Panc1 (cell line): ENCODE data around the gene HNRNPC. TPM values are rescaled to one million over a fixed set of nuclear protein-coding genes. Genes with fewer than 3 reads are reported as not detected.

Experiments used
- ATAC-seq: fragments of 200-7000 bp; cut with Tn5 transposase; 2 replicates; pipeline ENCODE4 v1.9.1; 2020; ENCODE audit warnings: mild to moderate bottlenecking, moderate library complexity
- BruUV-seq: library from RNA; stranded (reverse); fragments of 400-500 nt; replicated peaks from 2 replicates; lab custom pipeline; 2021; lab: Mats Ljungman, UMichigan
- CTCF ChIA-PET: fragments of 300-600 bp; sonication (Branson Sonifier 250); formaldehyde crosslinking; loops from one replicate; lab custom pipeline; 2022; ENCODE audit warnings: antibody characterized with exemption; lab: Charles Lee
- POLR2A ChIA-PET: fragments of 300-600 bp; sonication (Branson Sonifier 250); formaldehyde crosslinking; loops from one replicate; lab custom pipeline; 2022; ENCODE audit warnings: antibody characterized with exemption; lab: Charles Lee
- DNase-seq: peaks from one replicate; pipeline ENCODE4 v3.0.0-alpha.2; 2010; ENCODE audit warnings: low read depth, low spot score
- H3K27ac ChIP-seq: 2 replicates; pipeline ENCODE4 v1.5.1; 2011; ENCODE audit warnings: mild to moderate bottlenecking, low read length, inconsistent platforms
- H3K27me3 ChIP-seq: fragments of 200-500 bp; sonication (Bioruptor generic); 2 replicates; pipeline ENCODE4 v1.6.0; 2014; ENCODE audit warnings: low read length, inconsistent platforms; ENCODE audit not compliant: control insufficient read depth, insufficient read depth
- H3K36me3 ChIP-seq: fragments of 200-500 bp; sonication (Bioruptor generic); 2 replicates; pipeline ENCODE4 v1.5.1; 2014; ENCODE audit warnings: inconsistent platforms, mild to moderate bottlenecking, low read length, moderate library complexity; ENCODE audit not compliant: control insufficient read depth, insufficient read depth
- H3K4me1 ChIP-seq: 2 replicates; pipeline ENCODE4 v1.5.1; 2011; ENCODE audit warnings: inconsistent platforms, mild to moderate bottlenecking, low read length, moderate library complexity; ENCODE audit not compliant: control insufficient read depth, insufficient read depth
- H3K4me3 ChIP-seq, 2 experiments: 2 replicates each; pipeline ENCODE4 v1.5.1; 2011 to 2012; ENCODE audit warnings: low read depth in 2 of 2, low read length in 2 of 2, mild to moderate bottlenecking in 2 of 2, inconsistent platforms in 1 of 2, moderate library complexity in 1 of 2
- H3K9me3 ChIP-seq: fragments of 200-500 bp; sonication (Bioruptor generic); 2 replicates; pipeline ENCODE4 v1.5.1; 2014; ENCODE audit warnings: low read depth, mild to moderate bottlenecking, inconsistent platforms, low read length, moderate library complexity; ENCODE audit not compliant: control insufficient read depth, insufficient read depth
- POLR2AphosphoS5 ChIP-seq: IDR thresholded peaks from 2 replicates; pipeline ENCODE4 v1.6.1; 2012; ENCODE audit warnings: mild to moderate bottlenecking, low read depth, low read length, moderate library complexity
- SIN3A ChIP-seq: IDR thresholded peaks from 2 replicates; pipeline ENCODE4 v1.6.1; 2012; ENCODE audit warnings: low read depth, mild to moderate bottlenecking, low read length, moderate library complexity, borderline replicate concordance; ENCODE audit not compliant: insufficient read depth
- TCF7L2 ChIP-seq: IDR thresholded peaks from 2 replicates; pipeline ENCODE4 v1.6.1; 2011; ENCODE audit warnings: mild to moderate bottlenecking, low read depth, low read length, inconsistent platforms
- in situ Hi-C: cut with HindIII; loops from 2 replicates; pipeline ENCODE4 v1.10.0; 2016; ENCODE audit warnings: low sequenced_read_pairs, low pct_unique_long_range_greater_than_20kb
- intact Hi-C: fragments of 100-400 bp; cut with micrococcal nuclease; formaldehyde crosslinking; loops from one replicate; pipeline ENCODE4 v1.10.0; 2022; ENCODE audit not compliant: unreplicated experiment
- total RNA-seq: library from RNA; stranded (reverse); gene quantifications from one replicate; pipeline ENCODE4 v1.2.1, GENCODE V29; 2021; ENCODE audit not compliant: unreplicated experiment
- TF ChIP-seq, protein P1 (sequence below): fragments of 450-650 bp; IDR thresholded peaks from 2 replicates; pipeline ENCODE4 v1.5.1; 2017; ENCODE audit warnings: mild to moderate bottlenecking
- TF ChIP-seq, protein P2 (sequence below), 2 experiments: IDR thresholded peaks; 2 replicates each; pipeline ENCODE4 v1.6.1; 2011 to 2012; ENCODE audit warnings: low read depth in 2 of 2, control low read depth in 1 of 2, low read length in 1 of 2, mild to moderate bottlenecking in 1 of 2, moderate library complexity in 1 of 2; ENCODE audit not compliant: insufficient read depth in 1 of 2

HNRNPC gene
- total RNA-seq, 1 experiment from 2014 or later: 537 TPM

DNA sequence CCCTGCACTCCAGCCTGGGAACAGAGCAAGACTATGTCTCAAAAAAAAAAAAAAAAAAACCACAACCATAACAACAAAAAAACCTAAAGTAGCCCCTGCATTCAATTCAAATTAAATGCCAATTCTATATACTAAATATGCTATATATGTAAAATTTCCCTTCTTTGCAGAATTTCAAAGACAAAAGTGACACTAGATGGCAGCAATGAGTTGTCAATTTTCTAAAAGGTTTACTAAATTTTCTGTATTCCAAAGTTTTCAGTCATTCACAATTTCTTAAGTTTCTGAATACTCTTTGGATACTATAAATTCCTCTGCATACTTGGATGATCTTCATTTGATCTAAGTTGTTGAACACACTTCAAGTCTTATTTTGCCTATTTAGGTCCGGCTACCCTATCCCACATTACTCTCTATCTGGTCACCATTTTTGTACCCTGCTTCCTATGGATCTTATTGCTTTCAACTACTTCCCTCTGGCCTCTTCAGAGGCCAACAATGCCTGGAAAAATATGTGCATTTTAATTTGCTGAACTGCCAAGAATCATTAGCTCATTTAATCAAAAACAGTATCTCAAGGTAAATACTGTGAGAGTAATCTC, 27.9 kb downstream of the HNRNPC start:
- Histone ChIP-seq H3K9me3 (no peaks in the 10 kb centered on the region), H3K27me3 (no peaks in the 10 kb centered on the region), H3K27ac (no peak overlapping the region), H3K4me3 (no peak overlapping the region), H3K36me3 (peaks cover 12% of the 10 kb centered on the region; the same call in 1 of the 2 replicates), H3K4me1 (peaks cover 12% of the 10 kb centered on the region; the same call in 1 of the 2 replicates)
- in situ Hi-C loops: no loop called here
- DNase-seq (no peak), ATAC-seq (no peak)
- POLR2A ChIA-PET: no interaction called here
- no TSS peak for BruUV-seq
- intact Hi-C loops: no loop called here
- CTCF ChIA-PET: no interaction called here
- TF ChIP-seq POLR2AphosphoS5 (peak; percentile 35; the same call in 1 of the 2 replicates), SIN3A (no peak), TCF7L2 (no peak)
- TF ChIP-seq, protein P1, sequence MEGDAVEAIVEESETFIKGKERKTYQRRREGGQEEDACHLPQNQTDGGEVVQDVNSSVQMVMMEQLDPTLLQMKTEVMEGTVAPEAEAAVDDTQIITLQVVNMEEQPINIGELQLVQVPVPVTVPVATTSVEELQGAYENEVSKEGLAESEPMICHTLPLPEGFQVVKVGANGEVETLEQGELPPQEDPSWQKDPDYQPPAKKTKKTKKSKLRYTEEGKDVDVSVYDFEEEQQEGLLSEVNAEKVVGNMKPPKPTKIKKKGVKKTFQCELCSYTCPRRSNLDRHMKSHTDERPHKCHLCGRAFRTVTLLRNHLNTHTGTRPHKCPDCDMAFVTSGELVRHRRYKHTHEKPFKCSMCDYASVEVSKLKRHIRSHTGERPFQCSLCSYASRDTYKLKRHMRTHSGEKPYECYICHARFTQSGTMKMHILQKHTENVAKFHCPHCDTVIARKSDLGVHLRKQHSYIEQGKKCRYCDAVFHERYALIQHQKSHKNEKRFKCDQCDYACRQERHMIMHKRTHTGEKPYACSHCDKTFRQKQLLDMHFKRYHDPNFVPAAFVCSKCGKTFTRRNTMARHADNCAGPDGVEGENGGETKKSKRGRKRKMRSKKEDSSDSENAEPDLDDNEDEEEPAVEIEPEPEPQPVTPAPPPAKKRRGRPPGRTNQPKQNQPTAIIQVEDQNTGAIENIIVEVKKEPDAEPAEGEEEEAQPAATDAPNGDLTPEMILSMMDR: peak; percentile 41; the same call in 1 of the 2 replicates
- TF ChIP-seq, protein P2, sequence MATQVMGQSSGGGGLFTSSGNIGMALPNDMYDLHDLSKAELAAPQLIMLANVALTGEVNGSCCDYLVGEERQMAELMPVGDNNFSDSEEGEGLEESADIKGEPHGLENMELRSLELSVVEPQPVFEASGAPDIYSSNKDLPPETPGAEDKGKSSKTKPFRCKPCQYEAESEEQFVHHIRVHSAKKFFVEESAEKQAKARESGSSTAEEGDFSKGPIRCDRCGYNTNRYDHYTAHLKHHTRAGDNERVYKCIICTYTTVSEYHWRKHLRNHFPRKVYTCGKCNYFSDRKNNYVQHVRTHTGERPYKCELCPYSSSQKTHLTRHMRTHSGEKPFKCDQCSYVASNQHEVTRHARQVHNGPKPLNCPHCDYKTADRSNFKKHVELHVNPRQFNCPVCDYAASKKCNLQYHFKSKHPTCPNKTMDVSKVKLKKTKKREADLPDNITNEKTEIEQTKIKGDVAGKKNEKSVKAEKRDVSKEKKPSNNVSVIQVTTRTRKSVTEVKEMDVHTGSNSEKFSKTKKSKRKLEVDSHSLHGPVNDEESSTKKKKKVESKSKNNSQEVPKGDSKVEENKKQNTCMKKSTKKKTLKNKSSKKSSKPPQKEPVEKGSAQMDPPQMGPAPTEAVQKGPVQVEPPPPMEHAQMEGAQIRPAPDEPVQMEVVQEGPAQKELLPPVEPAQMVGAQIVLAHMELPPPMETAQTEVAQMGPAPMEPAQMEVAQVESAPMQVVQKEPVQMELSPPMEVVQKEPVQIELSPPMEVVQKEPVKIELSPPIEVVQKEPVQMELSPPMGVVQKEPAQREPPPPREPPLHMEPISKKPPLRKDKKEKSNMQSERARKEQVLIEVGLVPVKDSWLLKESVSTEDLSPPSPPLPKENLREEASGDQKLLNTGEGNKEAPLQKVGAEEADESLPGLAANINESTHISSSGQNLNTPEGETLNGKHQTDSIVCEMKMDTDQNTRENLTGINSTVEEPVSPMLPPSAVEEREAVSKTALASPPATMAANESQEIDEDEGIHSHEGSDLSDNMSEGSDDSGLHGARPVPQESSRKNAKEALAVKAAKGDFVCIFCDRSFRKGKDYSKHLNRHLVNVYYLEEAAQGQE (IDR thresholded peaks at IDR 0.05; ENCODE audit: insufficient read depth in 1 of 2, low read depth in 2 of 2, low read length in 1 of 2): no peak

GRCh38 chr14:21240417-21240816, 28.8 kb downstream of the HNRNPC start:
- Histone ChIP-seq H3K4me1 (peaks cover 12% of the 10 kb centered on the region; the same call in 1 of the 2 replicates), H3K4me3 (no peak overlapping the region), H3K9me3 (no peaks in the 10 kb centered on the region), H3K36me3 (peaks cover 14% of the 10 kb centered on the region; the same call in 1 of the 2 replicates), H3K27ac (no peak overlapping the region), H3K27me3 (no peaks in the 10 kb centered on the region)
- in situ Hi-C loops: no loop called here
- TF ChIP-seq, protein P1: no peak
- TF ChIP-seq SIN3A: no peak
- TF ChIP-seq, protein P2 (IDR thresholded peaks at IDR 0.05; ENCODE audit: insufficient read depth in 1 of 2, low read depth in 2 of 2, low read length in 1 of 2): no peak
- no peak for TF ChIP-seq TCF7L2
- no peak for TF ChIP-seq POLR2AphosphoS5
- no TSS peak for BruUV-seq
- CTCF ChIA-PET: no interaction called here
- DNase-seq (no peak), ATAC-seq (no peak)
- intact Hi-C loops: no loop called here
- POLR2A ChIA-PET: no interaction called here
